ENCODE results near the gene PTGES3L. TPM values are rescaled to one million over a fixed set of nuclear protein-coding genes. Genes with fewer than 3 reads are reported as not detected.
A peak's percentile ranks its signal among the peaks of the same experiment; 100 is the strongest.

Gene PTGES3L
- total RNA-seq, 1 donor from 2014 or later, result 2.0 TPM

DNA sequence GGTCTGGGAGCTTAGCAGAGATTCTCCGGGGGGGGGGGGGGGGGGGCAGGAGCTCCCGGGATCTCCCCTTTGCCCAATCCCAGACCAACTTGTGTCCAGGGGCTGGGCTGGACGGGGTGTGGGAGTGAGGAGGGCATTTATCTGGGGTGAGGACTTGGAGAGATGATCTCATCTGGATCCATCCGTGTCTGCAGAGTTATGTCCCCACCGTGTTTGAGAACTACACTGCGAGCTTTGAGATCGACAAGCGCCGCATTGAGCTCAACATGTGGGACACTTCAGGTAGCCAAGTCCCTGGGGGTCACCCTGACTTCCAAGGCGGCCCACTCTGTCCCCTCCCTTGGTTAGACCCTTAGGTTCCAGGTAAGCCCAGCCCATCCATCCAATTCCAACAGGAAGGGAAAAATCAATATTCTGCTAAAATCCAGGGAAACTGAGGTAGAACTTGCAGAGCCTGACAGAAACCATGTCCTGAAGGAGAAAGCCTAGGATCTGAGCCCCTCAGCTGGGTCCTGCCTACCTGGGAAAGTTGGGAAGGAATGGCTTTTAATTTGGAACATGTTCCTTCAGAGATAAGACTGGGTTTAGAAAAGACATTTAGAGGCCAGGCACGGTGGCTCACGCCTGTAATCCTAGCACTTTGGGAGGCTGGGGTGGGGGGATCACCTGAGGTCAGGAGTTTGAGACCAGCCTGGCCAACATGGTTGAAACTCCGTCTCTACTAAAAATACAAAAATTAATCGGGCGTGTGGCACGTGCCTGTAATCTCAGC lies 46.1 kb upstream of the PTGES3L start:
- Mint-ChIP-seq H3K27me3 (no peaks in the 10 kb centered on the region), H3K9me3 (no peaks in the 10 kb centered on the region), H3K4me1 (peaks cover 22% of the 10 kb centered on the region), H3K4me3 (peak overlapping the region; percentile 38), H3K27ac (peak overlapping the region; percentile 50), H3K36me3 (ENCODE audit: low read depth) (peaks cover 6% of the 10 kb centered on the region)
- ChIA-PET CTCF (interaction anchor here (2.3 kb wide), 1 partner anchor 28 kb away, joined by 8 read pairs; the partner anchor contains the start of gene RPL27), POLR2A (interaction anchor here (0.7 to 3.8 kb wide), 5 partner anchors 99 to 519 kb away, joined by 3 to 53 read pairs (median 7); partner anchors contain the start of genes BRCA1, DHX8 and TMEM106A)
- intact Hi-C loops (cut with micrococcal nuclease), result no loop called here
- no peak for DNase-seq
- TF ChIP-seq CTCF (IDR thresholded peaks at IDR 0.05), result no peak
- no peak for ATAC-seq (ENCODE audit: low read depth)

DNA sequence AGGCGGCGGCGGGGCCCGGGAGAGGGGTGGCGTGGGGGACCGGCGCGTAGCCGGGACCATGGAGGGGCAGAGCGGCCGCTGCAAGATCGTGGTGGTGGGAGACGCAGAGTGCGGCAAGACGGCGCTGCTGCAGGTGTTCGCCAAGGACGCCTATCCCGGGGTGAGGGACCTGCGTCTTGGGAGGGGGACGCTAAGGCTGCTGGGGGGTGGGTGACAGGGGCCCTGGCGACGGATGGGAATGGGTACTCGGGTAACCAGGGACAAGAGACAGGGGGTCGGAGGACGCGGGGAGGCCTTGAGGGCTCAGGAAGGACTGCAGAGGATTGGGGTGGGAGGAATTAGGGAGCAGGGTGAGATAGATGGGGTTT lies 45.4 kb upstream of the PTGES3L start:
- H3K9me3 Mint-ChIP-seq, result no peaks in the 10 kb centered on the region
- no peak overlapping the region for H3K27ac Mint-ChIP-seq
- intact Hi-C loops (cut with micrococcal nuclease), result no loop called here
- H3K4me3 Mint-ChIP-seq, result peak overlapping the region; percentile 73
- H3K36me3 Mint-ChIP-seq (ENCODE audit: low read depth), result peaks cover 6% of the 10 kb centered on the region
- ATAC-seq (ENCODE audit: low read depth), result no peak
- DNase-seq, result no peak
- peaks cover 24% of the 10 kb centered on the region for H3K4me1 Mint-ChIP-seq
- no peaks in the 10 kb centered on the region for H3K27me3 Mint-ChIP-seq
- CTCF ChIA-PET, result interaction anchor here (0.5 to 2.3 kb wide), 2 partner anchors 27 to 199 kb away, joined by 3 to 8 read pairs; partner anchors contain the start of gene RPL27
- no peak for TF ChIP-seq CTCF (IDR thresholded peaks at IDR 0.05)
- POLR2A ChIA-PET, result interaction anchor here (1.1 to 3.8 kb wide), 9 partner anchors 27 to 458 kb away, joined by 4 to 53 read pairs (median 13); partner anchors contain the start of genes BRCA1, DHX8, NBR1 and RPL27

- Mint-ChIP-seq H3K4me1 (peaks cover 24% of the 10 kb centered on the region), H3K27ac (peak within 1 kb of the TSS; percentile 87)
- TF ChIP-seq CTCF (IDR thresholded peaks at IDR 0.05), result no peak
Measured at GRCh38 chr17:43024407-43025289, 44.8 kb upstream of the PTGES3L start, which contains the start of gene RND2. Gene RND2 (plus strand): TSS chr17:43025231. CDS start chr17:43025348, 117 bp downstream.

DNA sequence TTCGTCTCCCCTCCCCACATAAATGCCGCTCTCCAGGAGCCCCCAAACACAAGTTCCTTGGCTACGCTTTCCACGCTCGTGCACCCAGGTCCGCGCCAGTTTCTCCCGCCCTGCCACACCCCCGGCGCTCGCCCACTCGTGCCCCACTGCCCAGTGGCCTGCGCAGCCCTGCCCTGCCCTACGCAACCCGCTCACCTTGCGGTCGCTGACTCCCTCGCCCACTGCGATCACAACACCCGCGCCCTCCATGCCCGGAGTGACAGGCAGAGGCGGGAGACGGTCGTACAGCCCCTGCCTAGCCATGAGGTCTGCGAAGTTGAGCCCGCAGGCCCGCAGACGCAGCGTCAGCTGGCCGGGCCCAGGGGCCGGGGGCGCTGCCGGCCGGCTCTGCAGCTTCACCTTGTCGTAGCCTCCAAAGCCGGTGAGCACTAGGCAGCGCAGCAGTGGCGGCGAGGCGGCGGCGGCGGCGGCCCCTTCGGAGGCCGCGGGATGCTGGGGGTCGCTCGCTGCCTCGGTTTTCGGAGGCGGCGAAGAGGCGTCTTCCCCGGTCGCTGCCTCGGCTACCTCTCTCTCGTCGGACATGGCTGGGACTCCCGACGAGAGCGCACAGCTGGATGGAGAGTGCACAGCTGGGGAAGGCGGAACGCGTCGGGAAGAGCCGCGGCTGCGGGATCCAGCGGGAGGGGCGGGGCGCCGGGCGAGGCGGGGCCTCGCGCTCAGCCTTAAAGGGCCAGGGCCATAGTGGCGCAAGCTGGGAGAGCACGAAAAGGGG lies 42.0 kb upstream of the PTGES3L start, which contains the start of gene VAT1:
VAT1 (minus strand) TSS at position 645 of the 772 bp plus-strand sequence; CDS start at position 582, 63 bp downstream.
- peaks cover 24% of the 10 kb centered on the region for H3K4me1 Mint-ChIP-seq
- TF ChIP-seq CTCF (IDR thresholded peaks at IDR 0.05), result no peak
- DNase-seq (peak; percentile 66), ATAC-seq (ENCODE audit: low read depth) (peak; percentile 46)
- H3K36me3 Mint-ChIP-seq (ENCODE audit: low read depth), result peaks cover 11% of the 10 kb centered on the region
- CTCF ChIA-PET, result interaction anchor here (0.9 kb wide), 1 partner anchor 24 kb away, joined by 3 read pairs; the partner anchor contains the start of gene RPL27
- intact Hi-C loops (cut with micrococcal nuclease), result loop anchor here (1.0 to 5.0 kb wide), 4 partner anchors 15 to 190 kb away; partner anchors contain the start of genes BRCA1, IFI35, RPL27 and TMEM106A
- peak within 1 kb of the TSS; percentile 92 for H3K4me3 Mint-ChIP-seq
- POLR2A ChIA-PET, result interaction anchor here (0.6 to 2.5 kb wide), 15 partner anchors 9 to 1099 kb away, joined by 3 to 22 read pairs (median 5); partner anchors contain the start of genes BRCA1, IFI35, RPL27 and TMEM106A
- no peaks in the 10 kb centered on the region for H3K27me3 Mint-ChIP-seq
- no peaks in the 10 kb centered on the region for H3K9me3 Mint-ChIP-seq
- peak within 1 kb of the TSS; percentile 78 for H3K27ac Mint-ChIP-seq

More at GRCh38 chr17:43024407-43025289, 44.8 kb upstream of the PTGES3L start, which contains the start of gene RND2:
- ATAC-seq (ENCODE audit: low read depth), result peak; percentile 65
- Mint-ChIP-seq H3K27me3 (no peaks in the 10 kb centered on the region), H3K4me3 (peak within 1 kb of the TSS; percentile 92), H3K9me3 (no peaks in the 10 kb centered on the region), H3K36me3 (ENCODE audit: low read depth) (peaks cover 6% of the 10 kb centered on the region)
- ChIA-PET POLR2A (interaction anchor here (0.6 to 3.8 kb wide), 17 partner anchors 9 to 459 kb away, joined by 3 to 53 read pairs (median 7); partner anchors contain the start of genes BECN1, BRCA1, DHX8 and IFI35), CTCF (interaction anchor here (0.5 to 2.3 kb wide), 5 partner anchors 12 to 200 kb away, joined by 3 to 8 read pairs (median 4); partner anchors contain the start of genes RPL27 and TMEM106A)
- intact Hi-C loops (cut with micrococcal nuclease), result loop anchor here (1.0 to 5.0 kb wide), 5 partner anchors 146 to 459 kb away; partner anchors contain the start of genes DHX8 and TMEM106A
- peak; percentile 79 for DNase-seq
